HCT116 (cell line): Measurements from ENCODE around the gene STUM. TPM values are rescaled to one million over a fixed set of nuclear protein-coding genes. Genes with fewer than 3 reads are reported as not detected.

ENCODE experiments used
- ATAC-seq: fragments of 200-7000 bp; cut with Tn5 transposase; 2 replicates; pipeline ENCODE4 v1.9.1; 2020; ENCODE audit warnings: mild to moderate bottlenecking, moderate library complexity
- BruUV-seq: library from RNA; stranded (reverse); fragments of 400-500 nt; replicated peaks from 2 replicates; lab custom pipeline; 2021; lab: Mats Ljungman, UMichigan
- CTCF ChIA-PET: fragments of 300-600 bp; sonication (Branson Sonifier 250); formaldehyde crosslinking; loops from one replicate; lab custom pipeline; 2021; ENCODE audit warnings: antibody characterized with exemption; lab: Charles Lee
- POLR2A ChIA-PET: fragments of 300-600, 350-600 bp; sonication (Branson Sonifier 250); formaldehyde crosslinking; loops from one replicate; lab custom pipeline; 2021; ENCODE audit warnings: antibody characterized with exemption; lab: Charles Lee
- RAD21 ChIA-PET, 2 experiments: fragments of 300-600 bp; sonication (Branson Sonifier 250); formaldehyde crosslinking; loops; one replicate each; lab custom pipeline; 2023; ENCODE audit warnings: low total read pairs in 2 of 2; ENCODE audit not compliant: uncharacterized antibody in 2 of 2, unreplicated experiment in 2 of 2, low non-redundant PET in 1 of 2; lab: Charles Lee
- DNase-seq: peaks from one replicate; pipeline ENCODE4 v3.0.0-alpha.2; 2010; ENCODE audit warnings: low read depth, low spot score
- H2AFZ ChIP-seq: fragments of 200-600 bp; shearing (Covaris generic), sonication (generic); 2 replicates; pipeline ENCODE4 v1.6.1; 2017; ENCODE audit warnings: low read depth, mixed run types, mixed read lengths, antibody characterized with exemption, low read length; ENCODE audit not compliant: poor library complexity, severe bottlenecking
- H3K27ac ChIP-seq: 2 replicates; pipeline ENCODE4 v1.5.1; 2012; ENCODE audit warnings: low read depth, low read length
- H3K27me3 ChIP-seq: fragments of 200-600 bp; sonication (generic); 2 replicates; pipeline ENCODE4 v1.6.1; 2016; ENCODE audit warnings: mixed run types, low read length, mixed read lengths; ENCODE audit not compliant: insufficient read depth
- H3K36me3 ChIP-seq, 2 experiments: fragments of 200-500 bp in 1 of 2; fragments of 200-600 bp in 1 of 2; sonication (Bioruptor generic) in 1 of 2; sonication (generic) in 1 of 2; 2 replicates each; pipeline versions ENCODE4 v1.5.1 to v1.6.1; 2014 to 2016; ENCODE audit warnings: low read length in 2 of 2, inconsistent platforms in 1 of 2, mixed read lengths in 1 of 2, mixed run types in 1 of 2; ENCODE audit not compliant: insufficient read depth in 2 of 2, control insufficient read depth in 1 of 2
- H3K4me1 ChIP-seq, 2 experiments: fragments of 200-600 bp in 1 of 2; sonication (generic) in 1 of 2; 2 replicates each; pipeline versions ENCODE4 v1.5.1 to v1.6.1; 2012 to 2017; ENCODE audit warnings: low read length in 2 of 2, inconsistent platforms in 1 of 2, mild to moderate bottlenecking in 1 of 2, mixed read lengths in 1 of 2, mixed run types in 1 of 2, moderate library complexity in 1 of 2; ENCODE audit not compliant: insufficient read depth in 2 of 2, control insufficient read depth in 1 of 2
- H3K4me2 ChIP-seq: fragments of 200-600 bp; sonication (generic); 2 replicates; pipeline ENCODE4 v1.6.1; 2017; ENCODE audit warnings: mixed run types, low read length, mixed read lengths
- H3K4me3 ChIP-seq, 2 experiments: fragments of 200-600 bp in 1 of 2; sonication (generic) in 1 of 2; replicated peaks in 1 of 2; 2 replicates each; pipeline ENCODE4 v1.5.1; 2011 to 2016; ENCODE audit warnings: low read length in 2 of 2, control low read depth in 1 of 2, low read depth in 1 of 2, mild to moderate bottlenecking in 1 of 2, mixed read lengths in 1 of 2, mixed run types in 1 of 2
- H3K79me2 ChIP-seq: fragments of 200-600 bp; sonication (generic); 2 replicates; pipeline ENCODE4 v1.6.1; 2017; ENCODE audit warnings: mild to moderate bottlenecking, mixed run types, low read length, moderate library complexity, mixed read lengths; ENCODE audit not compliant: insufficient read depth
- H3K9ac ChIP-seq: fragments of 200-600 bp; sonication (generic); 2 replicates; pipeline ENCODE4 v1.6.1; 2016; ENCODE audit warnings: low read length, mixed read lengths
- H3K9me2 ChIP-seq: fragments of 200-600 bp; sonication (generic), shearing (Covaris generic); 2 replicates; pipeline ENCODE4 v1.6.1; 2017; ENCODE audit warnings: mixed run types, mild to moderate bottlenecking, moderate library complexity; ENCODE audit not compliant: insufficient read depth
- H3K9me3 ChIP-seq, 2 experiments: fragments of 200-500 bp in 1 of 2; fragments of 200-600 bp in 1 of 2; sonication (Bioruptor generic) in 1 of 2; sonication (generic) in 1 of 2; 2 replicates each; pipeline ENCODE4 v1.6.1; 2014 to 2017; ENCODE audit warnings: low read length in 2 of 2, mixed read lengths in 2 of 2, inconsistent platforms in 1 of 2, low read depth in 1 of 2, mild to moderate bottlenecking in 1 of 2, mixed run types in 1 of 2, moderate library complexity in 1 of 2; ENCODE audit not compliant: control insufficient read depth in 1 of 2, insufficient read depth in 1 of 2
- H4K20me1 ChIP-seq: fragments of 200-600 bp; sonication (generic), shearing (Covaris generic); 2 replicates; pipeline ENCODE4 v1.6.1; 2017; ENCODE audit warnings: mixed run types, mild to moderate bottlenecking, moderate library complexity; ENCODE audit not compliant: insufficient read depth
- CBX3 ChIP-seq: IDR thresholded peaks from 2 replicates; pipeline ENCODE4 v1.6.1; 2012; ENCODE audit warnings: low read depth
- EZH2phosphoT487 ChIP-seq: fragments of 200-600 bp; IDR thresholded peaks from 2 replicates; pipeline ENCODE4 v1.6.1; 2018; ENCODE audit warnings: antibody characterized with exemption, borderline replicate concordance
- JUND ChIP-seq: IDR thresholded peaks from 2 replicates; pipeline ENCODE4 v1.6.1; 2012
- MAX ChIP-seq: IDR thresholded peaks from 2 replicates; pipeline ENCODE4 v1.6.1; 2012
- RAD21 ChIP-seq: IDR thresholded peaks from 2 replicates; pipeline ENCODE4 v1.6.1; 2012; ENCODE audit warnings: low read depth, mild to moderate bottlenecking
- SIN3A ChIP-seq: IDR thresholded peaks from 2 replicates; pipeline ENCODE4 v1.6.1; 2012; ENCODE audit warnings: low read depth
- SRF ChIP-seq: IDR thresholded peaks from 2 replicates; pipeline ENCODE4 v1.6.1; 2012; ENCODE audit warnings: low read depth
- TCF7L2 ChIP-seq: IDR thresholded peaks from 2 replicates; pipeline ENCODE4 v1.7.0; 2011; ENCODE audit warnings: borderline replicate concordance, inconsistent platforms; ENCODE audit not compliant: insufficient read depth, insufficient read length; ENCODE audit errors: extremely low read depth
- YY1 ChIP-seq: IDR thresholded peaks from 2 replicates; pipeline ENCODE4 v1.6.1; 2011; ENCODE audit warnings: low read length, low read depth, moderate library complexity, mild to moderate bottlenecking; ENCODE audit not compliant: insufficient replicate concordance; ENCODE audit errors: extremely low read depth
- ZNF274 ChIP-seq: fragments of 200-500 bp; sonication (Bioruptor generic); IDR thresholded peaks from 2 replicates; pipeline ENCODE4 v1.6.1; 2014; ENCODE audit warnings: mild to moderate bottlenecking, low read depth, low read length, inconsistent platforms
- intact Hi-C: fragments of 100-400 bp; cut with micrococcal nuclease; formaldehyde crosslinking; loops from 2 replicates; pipeline ENCODE4 v1.10.0; 2022
- total RNA-seq: library from RNA; stranded (reverse); gene quantifications from one replicate; pipeline ENCODE4 v1.2.1, GENCODE V29; 2021; ENCODE audit not compliant: unreplicated experiment

Gene STUM
- total RNA-seq, 1 experiment from 2014 or later, result not detected

- no peaks in the 10 kb centered on the region for H3K36me3 ChIP-seq
- ChIA-PET CTCF (interaction anchor here (1.3 kb wide), 1 partner anchor 9 kb away, joined by 3 read pairs; no protein-coding TSS in a partner anchor), RAD21 (no interaction called here), POLR2A (no interaction called here)
- DNase-seq (no peak), ATAC-seq (no peak)
- H3K9me2 ChIP-seq, result no peaks in the 10 kb centered on the region
- no TSS peak for BruUV-seq
- no peaks in the 10 kb centered on the region for H3K9me3 ChIP-seq
- peaks cover 0 to 3% of the 10 kb centered on the region in 2 experiments; a peak in 1 of 4 replicates for H3K4me1 ChIP-seq
- H3K79me2 ChIP-seq, result no peaks in the 10 kb centered on the region
- intact Hi-C loops, result no loop called here
- no peak overlapping the region for H3K4me3 ChIP-seq
- no peak overlapping the region for H3K9ac ChIP-seq
- H3K27me3 ChIP-seq, result no peaks in the 10 kb centered on the region; the same call in 1 of the 2 replicates
- H3K4me2 ChIP-seq, result no peak overlapping the region
- H2AFZ ChIP-seq, result no peak overlapping the region
- H4K20me1 ChIP-seq, result no peaks in the 10 kb centered on the region
- H3K27ac ChIP-seq, result no peak overlapping the region
- no peak for TF ChIP-seq SRF
- TF ChIP-seq MAX, result no peak
- no peak for TF ChIP-seq JUND
- no peak for TF ChIP-seq CBX3
- no peak for TF ChIP-seq YY1
- no peak for TF ChIP-seq TCF7L2
- no peak for TF ChIP-seq RAD21
- no peak for TF ChIP-seq ZNF274
- TF ChIP-seq EZH2phosphoT487, result no peak
- TF ChIP-seq SIN3A, result no peak
These were observed 56.2 kb downstream of the STUM start for GRCh38 chr1:226604560-226605317.
